HG02981 (cell line): Measurements from ENCODE around the gene KCTD16.

Experiments used
- ATAC-seq: cut with Tn5 transposase; IDR thresholded peaks from one replicate; pipeline ENCODE4 v1.9.1; 2021; ENCODE audit warnings: mild to moderate bottlenecking, moderate library complexity; ENCODE audit not compliant: unreplicated experiment

Gene KCTD16

GRCh38 chr5:144438237-144438636 is 267.6 kb downstream of the KCTD16 start:
- no peak for ATAC-seq

- no peak for ATAC-seq
Observed at GRCh38 chr5:144448457-144448856, 277.8 kb downstream of the KCTD16 start.

GRCh38 chr5:144451187-144451973 is 280.7 kb downstream of the KCTD16 start:
- ATAC-seq = no peak

GRCh38 chr5:144453753-144454152 is 283.1 kb downstream of the KCTD16 start:
- ATAC-seq = no peak

- no peak for ATAC-seq
Observed at GRCh38 chr5:144457160-144457559, 286.5 kb downstream of the KCTD16 start.

GRCh38 chr5:144458216-144458615 is 287.5 kb downstream of the KCTD16 start:
- ATAC-seq = no peak

GRCh38 chr5:144460600-144460999 is 289.9 kb downstream of the KCTD16 start:
- ATAC-seq = no peak

GRCh38 chr5:144462577-144462976 is 291.9 kb downstream of the KCTD16 start:
- ATAC-seq = no peak

GRCh38 chr5:144463481-144464223 is 293.0 kb downstream of the KCTD16 start:
- no peak for ATAC-seq

- ATAC-seq = no peak
Observed at GRCh38 chr5:144464306-144464705, 293.6 kb downstream of the KCTD16 start.

- ATAC-seq = no peak
Observed at GRCh38 chr5:144465441-144465840, 294.8 kb downstream of the KCTD16 start.

- ATAC-seq = no peak
Observed at GRCh38 chr5:144467792-144468191, 297.1 kb downstream of the KCTD16 start.

- no peak for ATAC-seq
Observed at GRCh38 chr5:144468571-144468970, 297.9 kb downstream of the KCTD16 start.

GRCh38 chr5:144469106-144469505 is 298.4 kb downstream of the KCTD16 start:
- ATAC-seq = no peak

- ATAC-seq = no peak
Observed at GRCh38 chr5:144472221-144472620, 301.5 kb downstream of the KCTD16 start.

- no peak for ATAC-seq
Observed at GRCh38 chr5:144473650-144474049, 303.0 kb downstream of the KCTD16 start.

- ATAC-seq = no peak
Observed at GRCh38 chr5:144478565-144478964, 307.9 kb downstream of the KCTD16 start.

- ATAC-seq = no peak
Observed at GRCh38 chr5:144481861-144482260, 311.2 kb downstream of the KCTD16 start.

- ATAC-seq = no peak
Observed at GRCh38 chr5:144484124-144484897, 313.6 kb downstream of the KCTD16 start.

GRCh38 chr5:144485540-144485939 is 314.9 kb downstream of the KCTD16 start:
- ATAC-seq = no peak

- no peak for ATAC-seq
Observed at GRCh38 chr5:144487207-144487606, 316.5 kb downstream of the KCTD16 start.
